GM23248 (cell line): ENCODE results near the gene MOB3B. TPM values are rescaled to one million over a fixed set of nuclear protein-coding genes. Genes with fewer than 3 reads are reported as not detected.
A peak's percentile ranks its signal among the peaks of the same experiment; 100 is the strongest.

Experiments used
- DNase-seq: peaks from one replicate; pipeline ENCODE4 v3.0.0-alpha.2; 2015
- H2AFZ ChIP-seq: fragments of 200-600 bp; sonication (generic); 2 replicates; pipeline ENCODE4 v1.6.1; 2016; ENCODE audit warnings: antibody characterized with exemption
- H3F3A ChIP-seq: fragments of 200-600 bp; sonication (generic); 2 replicates; pipeline ENCODE4 v1.6.1; 2016; ENCODE audit warnings: mild to moderate bottlenecking, antibody characterized with exemption, mixed run types; ENCODE audit not compliant: insufficient read depth
- H3K27ac ChIP-seq: fragments of 200-600 bp; sonication (generic); 2 replicates; pipeline ENCODE4 v1.5.1; 2016; ENCODE audit warnings: mild to moderate bottlenecking
- H3K27me3 ChIP-seq: fragments of 200-600 bp; sonication (generic); replicated peaks from 2 replicates; pipeline ENCODE4 v1.6.1; 2016; ENCODE audit warnings: mild to moderate bottlenecking; ENCODE audit not compliant: insufficient read depth
- H3K36me3 ChIP-seq: fragments of 200-600 bp; sonication (generic); 2 replicates; pipeline ENCODE4 v1.6.1; 2016; ENCODE audit warnings: low read depth, mild to moderate bottlenecking
- H3K4me1 ChIP-seq: fragments of 200-600 bp; sonication (generic); 2 replicates; pipeline ENCODE4 v1.6.1; 2016; ENCODE audit warnings: mild to moderate bottlenecking; ENCODE audit not compliant: insufficient read depth
- H3K4me2 ChIP-seq: fragments of 200-600 bp; sonication (generic); one replicate; pipeline ENCODE4 v1.6.1; 2016; ENCODE audit warnings: mild to moderate bottlenecking; ENCODE audit not compliant: unreplicated experiment
- H3K4me3 ChIP-seq: fragments of 200-600 bp; sonication (generic); 2 replicates; pipeline ENCODE4 v1.5.1; 2016; ENCODE audit warnings: mild to moderate bottlenecking
- H3K79me2 ChIP-seq: fragments of 200-600 bp; sonication (generic); 2 replicates; pipeline ENCODE4 v1.6.1; 2016; ENCODE audit warnings: mild to moderate bottlenecking; ENCODE audit not compliant: insufficient read depth
- H3K9ac ChIP-seq: fragments of 200-600 bp; sonication (generic); 2 replicates; pipeline ENCODE4 v1.6.1; 2016; ENCODE audit warnings: mild to moderate bottlenecking
- H3K9me2 ChIP-seq: fragments of 200-600 bp; sonication (generic); 2 replicates; pipeline ENCODE4 v1.6.1; 2016; ENCODE audit warnings: mixed run types, mild to moderate bottlenecking, moderate library complexity; ENCODE audit not compliant: insufficient read depth
- H3K9me3 ChIP-seq: fragments of 200-600 bp; sonication (generic); one replicate; pipeline ENCODE4 v1.6.1; 2017; ENCODE audit warnings: low read depth
- H4K20me1 ChIP-seq: fragments of 200-600 bp; sonication (generic); 2 replicates; pipeline ENCODE4 v1.6.0; 2016; ENCODE audit not compliant: insufficient read depth
- EZH2 ChIP-seq: fragments of 200-600 bp; sonication (generic); IDR thresholded peaks from 2 replicates; pipeline ENCODE4 v1.6.1; 2018; ENCODE audit warnings: antibody characterized with exemption, mild to moderate bottlenecking; ENCODE audit not compliant: insufficient read depth, poor library complexity, severe bottlenecking
- EZH2phosphoT487 ChIP-seq: fragments of 200-600 bp; sonication (generic); IDR thresholded peaks from 2 replicates; pipeline ENCODE4 v1.6.1; 2018; ENCODE audit warnings: antibody characterized with exemption, moderate library complexity, mild to moderate bottlenecking, low read depth; ENCODE audit not compliant: insufficient read depth
- WGBS, 2 experiments: methylation state at CpG; one replicate each; pipeline ENCODE4 v1.1.6; 2015 to 2017; ENCODE audit warnings: low lambda C conversion rate in 2 of 2, low coverage in 1 of 2; ENCODE audit errors: missing lambda C conversion rate in 2 of 2; 5-methylcytosine and 5-hydroxymethylcytosine counted together
- in situ Hi-C: fragments of 300-500 bp; cut with MboI; formaldehyde crosslinking; loops from 2 replicates; pipeline ENCODE4 v1.15.0; 2020
- polyA plus RNA-seq: library from polyadenylated mRNA; unstranded; fragments of >200 nt; fragmentation: Nextera tagmentation; extraction: Ambion mirVana; gene quantifications from 2 replicates; pipeline ENCODE4 v1.2.1, GENCODE V29; 2016
- total RNA-seq: library from RNA; depleted of rRNA; stranded (reverse); fragments of >200 nt; shearing (Covaris generic); gene quantifications from 2 replicates; pipeline ENCODE4 v1.2.3, GENCODE V29; 2014

Gene MOB3B
- total and polyA plus RNA-seq, 2 experiments from 2014 or later, result 0.06 TPM; not detected in 1

- in situ Hi-C loops, result no loop called here
- Histone ChIP-seq H3K79me2 (no peaks in the 10 kb centered on the region), H3K36me3 (no peaks in the 10 kb centered on the region), H3K4me1 (no peaks in the 10 kb centered on the region), H3K9me2 (no peaks in the 10 kb centered on the region), H3K9ac (no peak overlapping the region), H3K27ac (no peak overlapping the region), H3K4me3 (no peak overlapping the region), H4K20me1 (no peaks in the 10 kb centered on the region), H3K4me2 (no peak overlapping the region), H3F3A (no peaks in the 10 kb centered on the region), H3K27me3 (no peaks in the 10 kb centered on the region; the same call in 1 of the 2 replicates), H2AFZ (no peak overlapping the region), H3K9me3 (no peaks in the 10 kb centered on the region)
- WGBS, 2 experiments, result 17 to 20% methylated on average over 6 of the region's 6 CpGs
- TF ChIP-seq EZH2phosphoT487, result no peak
- no peak for TF ChIP-seq EZH2
- DNase-seq, result peak; percentile 17
These were observed 91.8 kb downstream of the MOB3B start for GRCh38 chr9:27437652-27438373.

- Histone ChIP-seq H3F3A (no peaks in the 10 kb centered on the region), H4K20me1 (no peaks in the 10 kb centered on the region), H3K4me3 (no peak overlapping the region), H3K27ac (no peak overlapping the region), H3K4me1 (no peaks in the 10 kb centered on the region), H2AFZ (no peak overlapping the region), H3K9me2 (no peaks in the 10 kb centered on the region), H3K79me2 (no peaks in the 10 kb centered on the region), H3K27me3 (no peaks in the 10 kb centered on the region), H3K9me3 (no peaks in the 10 kb centered on the region), H3K9ac (no peak overlapping the region), H3K36me3 (no peaks in the 10 kb centered on the region), H3K4me2 (no peak overlapping the region)
- TF ChIP-seq EZH2 (no peak), EZH2phosphoT487 (no peak)
- DNase-seq, result no peak
- in situ Hi-C loops, result no loop called here
- WGBS, 2 experiments, result 13 to 16% methylated on average over 3 of the region's 3 CpGs
These were observed 93.4 kb downstream of the MOB3B start for GRCh38 chr9:27436234-27436633.

DNA sequence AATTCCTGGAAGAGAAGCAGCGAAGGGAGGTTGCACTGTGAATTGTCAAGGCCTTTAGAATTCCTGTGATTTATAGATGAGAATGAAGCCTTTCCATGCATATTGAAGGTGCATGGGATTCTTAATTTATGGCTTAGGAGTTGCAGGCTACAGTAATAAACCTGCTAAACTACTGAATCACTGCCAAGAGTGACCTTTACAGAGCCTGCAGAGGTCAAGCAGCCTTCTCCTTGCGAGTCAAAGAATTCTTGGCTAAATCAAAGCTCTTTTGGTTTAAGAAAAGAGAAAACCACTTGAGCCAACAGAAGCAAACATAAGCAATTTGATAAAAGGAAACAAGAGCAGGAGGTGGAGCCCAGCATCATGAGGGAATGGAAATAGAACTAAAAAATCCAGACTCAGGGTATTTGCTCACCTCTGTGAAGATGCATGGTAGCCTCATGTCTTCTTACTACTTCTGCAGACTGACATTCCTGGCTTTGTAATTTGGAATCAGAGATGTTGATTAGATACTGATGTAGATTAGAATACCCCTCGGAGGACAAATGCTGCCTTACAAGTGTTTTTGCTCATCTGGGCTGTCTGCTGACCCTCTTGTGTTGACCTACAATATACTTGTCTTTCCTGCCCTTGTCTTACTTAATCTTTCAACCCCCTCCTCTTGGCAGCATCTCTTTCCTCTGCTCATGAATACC, 95.8 kb downstream of the MOB3B start:
- no peaks in the 10 kb centered on the region for H3F3A ChIP-seq
- H3K79me2 ChIP-seq, result no peaks in the 10 kb centered on the region
- 57 to 67% methylated on average over 3 of the region's 3 CpGs for WGBS, 2 experiments
- TF ChIP-seq EZH2phosphoT487 (no peak), EZH2 (no peak)
- 0 out of 2 replicates have a peak, but pooled peaks cover 6% of the 10 kb centered on the region for H3K27me3 ChIP-seq
- no peaks in the 10 kb centered on the region for H3K36me3 ChIP-seq
- H3K4me1 ChIP-seq, result no peaks in the 10 kb centered on the region
- no peak overlapping the region for H2AFZ ChIP-seq
- H3K9me3 ChIP-seq, result no peaks in the 10 kb centered on the region
- H3K9ac ChIP-seq, result no peak overlapping the region
- no peaks in the 10 kb centered on the region for H4K20me1 ChIP-seq
- no peak for DNase-seq
- no peak overlapping the region for H3K4me2 ChIP-seq
- H3K4me3 ChIP-seq, result no peak overlapping the region
- H3K27ac ChIP-seq, result no peak overlapping the region
- in situ Hi-C loops, result no loop called here
- H3K9me2 ChIP-seq, result no peaks in the 10 kb centered on the region

GRCh38 chr9:27432308-27432707, 97.3 kb downstream of the MOB3B start:
- Histone ChIP-seq H4K20me1 (no peaks in the 10 kb centered on the region), H3F3A (no peaks in the 10 kb centered on the region), H3K4me3 (no peak overlapping the region), H3K9me2 (no peaks in the 10 kb centered on the region), H2AFZ (no peak overlapping the region), H3K27ac (no peak overlapping the region), H3K9me3 (no peaks in the 10 kb centered on the region), H3K79me2 (no peaks in the 10 kb centered on the region), H3K4me1 (0 out of 2 replicates have a peak, but pooled peaks cover 1% of the 10 kb centered on the region), H3K9ac (no peak overlapping the region), H3K4me2 (no peak overlapping the region), H3K27me3 (0 out of 2 replicates have a peak, but pooled peaks cover 6% of the 10 kb centered on the region), H3K36me3 (no peaks in the 10 kb centered on the region)
- no peak for DNase-seq
- in situ Hi-C loops, result no loop called here
- WGBS, 2 experiments, result 77 to 78% methylated on average over 3 of the region's 3 CpGs
- TF ChIP-seq EZH2phosphoT487, result no peak
- no peak for TF ChIP-seq EZH2
